Measurements from ENCODE around the gene GPT2. TPM values are rescaled to one million over a fixed set of nuclear protein-coding genes. Genes with fewer than 3 reads are reported as not detected.

GPT2 gene
- total RNA-seq, 1 experiment from 2014 or later, result 68.8 TPM

DNA sequence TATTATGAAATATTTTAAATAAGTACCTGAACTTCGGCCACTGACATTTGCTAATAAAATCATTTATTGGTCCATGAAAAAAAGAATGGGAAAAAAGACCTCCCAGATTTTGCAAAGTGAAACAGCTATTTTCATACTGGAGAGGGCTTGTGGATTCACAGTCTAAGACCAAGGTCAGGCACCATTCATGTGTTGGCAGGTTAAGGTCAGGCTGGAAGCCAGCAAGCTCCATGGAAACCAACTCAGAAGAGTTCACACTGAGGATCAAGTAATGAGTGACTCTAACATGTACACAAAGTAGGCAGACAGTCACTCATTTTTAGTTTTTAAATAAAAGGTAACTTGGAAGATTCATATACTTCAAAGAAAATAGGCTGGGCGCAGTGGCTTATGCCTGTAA, 85.9 kb downstream of the GPT2 start:
- Histone ChIP-seq H2BK15ac (ENCODE audit: low read depth, low read length) (no peak overlapping the region), H3K14ac (ENCODE audit: insufficient read depth, low read length) (no peak overlapping the region), H4K8ac (replicated peaks; ENCODE audit: insufficient read length, low read depth, low read length) (no peak overlapping the region), H3K9me3 (ENCODE audit: control insufficient read depth, low read depth, low read length) (no peaks in the 10 kb centered on the region), H2BK20ac (ENCODE audit: low read depth, low read length, poor library complexity, severe bottlenecking) (no peak overlapping the region), H3K4me2 (ENCODE audit: insufficient read depth, insufficient read length, low read length) (no peak overlapping the region), H4K20me1 (ENCODE audit: control insufficient read depth, insufficient read depth, insufficient read length) (no peaks in the 10 kb centered on the region), H2AK5ac (ENCODE audit: insufficient read length, low read length) (no peak overlapping the region), H3K4me1 (ENCODE audit: insufficient read depth, low read length) (peaks cover 2% of the 10 kb centered on the region), H3K79me2 (ENCODE audit: insufficient read depth, low read length) (peaks cover 15% of the 10 kb centered on the region; the same call in 1 of the 2 replicates), H4K91ac (ENCODE audit: insufficient read length, low read depth, low read length) (no peak overlapping the region), H3K9ac (ENCODE audit: extremely low read depth, insufficient read length, low read length) (no peak overlapping the region), H3K4ac (ENCODE audit: low read depth, low read length) (no peak overlapping the region), H3K23me2 (ENCODE audit: insufficient read length, low read depth, low read length, poor library complexity, severe bottlenecking) (peaks cover 8% of the 10 kb centered on the region), H3K18ac (ENCODE audit: insufficient read length, low read depth, low read length) (no peak overlapping the region), H3K27ac (ENCODE audit: insufficient read length, low read depth, low read length) (no peak overlapping the region), H2BK12ac (ENCODE audit: insufficient read length, low read depth, low read length) (no peak overlapping the region), H3K79me1 (ENCODE audit: insufficient read depth, low read depth, low read length, poor library complexity, severe bottlenecking) (no peaks in the 10 kb centered on the region), H4K5ac (ENCODE audit: insufficient read length, low read depth, low read length) (no peak overlapping the region), H3K56ac (ENCODE audit: insufficient read length, low read depth, low read length) (no peak overlapping the region), H3T11ph (ENCODE audit: low read length) (no peak overlapping the region), H2BK120ac (ENCODE audit: low read depth, low read length, poor library complexity, severe bottlenecking) (no peak overlapping the region), H2BK5ac (ENCODE audit: insufficient read length, low read length) (no peak overlapping the region), H2AFZ (ENCODE audit: low read length) (no peak overlapping the region), H3K23ac (ENCODE audit: insufficient read length, low read depth, low read length) (no peak overlapping the region), H3K27me3 (ENCODE audit: insufficient read depth, low read length) (no peaks in the 10 kb centered on the region)
- peaks cover 29 to 31% of the 10 kb centered on the region in 2 experiments for H3K4me1 Mint-ChIP-seq
- H3K36me3 Mint-ChIP-seq (ENCODE audit: insufficient read depth in 1 of 3, low read depth in 3 of 3), result peaks cover 52 to 70% (median 66%) of the 10 kb centered on the region in 3 experiments
- no CpG with 5 or more reads among the region's 2 CpGs for WGBS (ENCODE audit: extremely low coverage, insufficient read length, low lambda C conversion rate)
- H3K9me3 Mint-ChIP-seq, result no peaks in the 10 kb centered on the region; a peak in 1 of 5 replicates
- DNase-seq, result no peak
- H3K27me3 Mint-ChIP-seq (ENCODE audit: low read depth), result no peaks in the 10 kb centered on the region
- peak overlapping the region in 1 of 3 experiments; percentile 35; a peak in 1 of 7 replicates for H3K27ac Mint-ChIP-seq
- no peak overlapping the region for H3K4me3 Mint-ChIP-seq
- TF ChIP-seq, protein P1, sequence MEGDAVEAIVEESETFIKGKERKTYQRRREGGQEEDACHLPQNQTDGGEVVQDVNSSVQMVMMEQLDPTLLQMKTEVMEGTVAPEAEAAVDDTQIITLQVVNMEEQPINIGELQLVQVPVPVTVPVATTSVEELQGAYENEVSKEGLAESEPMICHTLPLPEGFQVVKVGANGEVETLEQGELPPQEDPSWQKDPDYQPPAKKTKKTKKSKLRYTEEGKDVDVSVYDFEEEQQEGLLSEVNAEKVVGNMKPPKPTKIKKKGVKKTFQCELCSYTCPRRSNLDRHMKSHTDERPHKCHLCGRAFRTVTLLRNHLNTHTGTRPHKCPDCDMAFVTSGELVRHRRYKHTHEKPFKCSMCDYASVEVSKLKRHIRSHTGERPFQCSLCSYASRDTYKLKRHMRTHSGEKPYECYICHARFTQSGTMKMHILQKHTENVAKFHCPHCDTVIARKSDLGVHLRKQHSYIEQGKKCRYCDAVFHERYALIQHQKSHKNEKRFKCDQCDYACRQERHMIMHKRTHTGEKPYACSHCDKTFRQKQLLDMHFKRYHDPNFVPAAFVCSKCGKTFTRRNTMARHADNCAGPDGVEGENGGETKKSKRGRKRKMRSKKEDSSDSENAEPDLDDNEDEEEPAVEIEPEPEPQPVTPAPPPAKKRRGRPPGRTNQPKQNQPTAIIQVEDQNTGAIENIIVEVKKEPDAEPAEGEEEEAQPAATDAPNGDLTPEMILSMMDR (conservative IDR thresholded peaks at IDR 0.05), result no peak
